NCI-H446 (cell line): ENCODE measurements around the gene THAP7.

Source experiments
- DNase-seq, 2 experiments: peaks; one replicate each; lab custom pipeline; 2025; lab: John Stamatoyannopoulos, UW

The THAP7 gene

GRCh38 chr22:20994128-20994901 lies 7.6 kb downstream of the THAP7 start:
- no peak for DNase-seq

GRCh38 chr22:20993304-20994127 lies 8.4 kb downstream of the THAP7 start:
- no peak for DNase-seq

GRCh38 chr22:20992456-20993303 lies 9.2 kb downstream of the THAP7 start:
- no peak for DNase-seq

GRCh38 chr22:20992056-20992442 lies 9.9 kb downstream of the THAP7 start:
- no peak for DNase-seq

- no peak for DNase-seq
Observed at GRCh38 chr22:20991252-20992055, 10.5 kb downstream of the THAP7 start.

GRCh38 chr22:20990184-20991180 lies 11.4 kb downstream of the THAP7 start:
- no peak for DNase-seq

GRCh38 chr22:20989323-20990138 lies 12.4 kb downstream of the THAP7 start:
- no peak for DNase-seq

- DNase-seq, result no peak
Observed at GRCh38 chr22:20988573-20989322, 13.2 kb downstream of the THAP7 start.

GRCh38 chr22:20987375-20987774 lies 14.5 kb downstream of the THAP7 start:
- no peak for DNase-seq

- no peak for DNase-seq
Observed at GRCh38 chr22:20986365-20986764, 15.6 kb downstream of the THAP7 start.

GRCh38 chr22:20985720-20986119 lies 16.2 kb downstream of the THAP7 start:
- DNase-seq, result no peak

- DNase-seq, result no peak
Observed at GRCh38 chr22:20983081-20983771, 18.7 kb downstream of the THAP7 start.

- DNase-seq, result no peak
Observed at GRCh38 chr22:20982563-20982882, 19.4 kb downstream of the THAP7 start.

- peak; percentile 84 to 86 for DNase-seq
Observed at GRCh38 chr22:20981787-20982562, 19.9 kb downstream of the THAP7 start, which contains the start of gene LZTR1. TSS of gene LZTR1 (plus strand) at chr22:20982297. CDS start at chr22:20982372, 75 bp downstream.

GRCh38 chr22:20980938-20981722 lies 20.8 kb downstream of the THAP7 start:
- DNase-seq, result no peak

- no peak for DNase-seq
Observed at GRCh38 chr22:20980523-20980922, 21.4 kb downstream of the THAP7 start.
